Suppressor macrophage (primary cell): Measurements from ENCODE around the gene DFFA.
A peak's percentile ranks its signal among the peaks of the same experiment; 100 is the strongest.
"Not testable (repeated sequence)": the region's sequence is repeated elsewhere in the genome, so short reads cannot be mapped to it uniquely, and the experiment has no call there.

Experiments used
- DNase-seq, 4 experiments: peaks; one replicate each; pipeline ENCODE4 v3.0.0-alpha.2; 2020 to 2022

Gene DFFA

GRCh38 chr1:10506046-10506676 is 33.8 kb upstream of the DFFA start:
- not testable (repeated sequence) for DNase-seq

GRCh38 chr1:10504249-10504648 is 31.9 kb upstream of the DFFA start:
- DNase-seq: no peak

- DNase-seq: no peak
These were observed 29.9 kb upstream of the DFFA start for GRCh38 chr1:10502206-10502605.

- no peak for DNase-seq
These were observed 25.9 kb upstream of the DFFA start for GRCh38 chr1:10498231-10498630.

- no peak for DNase-seq
These were observed 24.8 kb upstream of the DFFA start for GRCh38 chr1:10497109-10497508.

- DNase-seq: peak in 2 of 4 experiments; percentile 22 to 34
These were observed 23.6 kb upstream of the DFFA start for GRCh38 chr1:10495952-10496351.

GRCh38 chr1:10495475-10495817 is 23.1 kb upstream of the DFFA start:
- no peak for DNase-seq

- peak; percentile 75 to 91 (median 86) for DNase-seq
These were observed 22.6 kb upstream of the DFFA start for GRCh38 chr1:10494754-10495474.

- DNase-seq: no peak
These were observed 22.1 kb upstream of the DFFA start for GRCh38 chr1:10494418-10494753.

GRCh38 chr1:10490286-10490970 is 18.1 kb upstream of the DFFA start:
- DNase-seq: no peak

- DNase-seq: no peak
These were observed 17.1 kb upstream of the DFFA start for GRCh38 chr1:10489291-10490055.

GRCh38 chr1:10484521-10484920 is 12.2 kb upstream of the DFFA start:
- DNase-seq: peak; percentile 89 to 97 (median 92)

GRCh38 chr1:10480614-10481013 is 8.3 kb upstream of the DFFA start:
- DNase-seq: no peak

- no peak for DNase-seq
These were observed 7.0 kb upstream of the DFFA start for GRCh38 chr1:10479296-10479695.

- DNase-seq: no peak
These were observed 3.2 kb upstream of the DFFA start for GRCh38 chr1:10475510-10475909.

- peak; percentile 89 to 95 (median 92) for DNase-seq
These were observed 2.5 kb upstream of the DFFA start, which contains the start of gene PEX14 for GRCh38 chr1:10474613-10475507. Gene PEX14 (plus strand): TSS chr1:10474950. CDS start chr1:10474967, 17 bp downstream.

GRCh38 chr1:10474309-10474612 is 1.9 kb upstream of the DFFA start:
- DNase-seq: not testable (repeated sequence)

GRCh38 chr1:10473145-10473765 is 926 bp upstream of the DFFA start:
- peak in 1 of 4 experiments; percentile 22 for DNase-seq

- DNase-seq: peak in 1 of 4 experiments; percentile 12
These were observed 714 bp downstream of the DFFA start for GRCh38 chr1:10471411-10472219.

GRCh38 chr1:10470043-10470442 is 2.3 kb downstream of the DFFA start:
- DNase-seq: no peak

GRCh38 chr1:10467078-10467477 is 5.3 kb downstream of the DFFA start:
- DNase-seq: no peak
